Common myeloid progenitor, CD34-positive (primary cell): ENCODE results near the gene CTXN1.

Experiments
- CTCF ChIA-PET: fragments of 350-600 bp; sonication (Branson Sonifier 250); formaldehyde crosslinking; loops from one replicate; lab custom pipeline; 2021; ENCODE audit warnings: antibody characterized with exemption; lab: Charles Lee
- POLR2A ChIA-PET: fragments of 350-600 bp; sonication (Branson Sonifier 250); formaldehyde crosslinking; loops from one replicate; lab custom pipeline; 2021; ENCODE audit warnings: antibody characterized with exemption; lab: Charles Lee
- DNase-seq, 3 donors: peaks; one replicate each; pipeline versions ENCODE4 v3.0.0 to v3.0.0-alpha.2; 2013
- H3K27ac ChIP-seq, 2 experiments: 1 replicate in 1 of 2; 2 replicates in 1 of 2; pipeline ENCODE4 v1.7.0; 2013; ENCODE audit warnings: inconsistent platforms in 2 of 2, low read length in 2 of 2, mild to moderate bottlenecking in 2 of 2, low read depth in 1 of 2, moderate library complexity in 1 of 2; ENCODE audit not compliant: severe bottlenecking in 2 of 2, insufficient read depth in 1 of 2, poor library complexity in 1 of 2
- H3K27me3 ChIP-seq, 5 experiments: replicated peaks in 2 of 5; 1 replicate in 3 of 5; 2 replicates in 2 of 5; pipeline versions ENCODE4 v1.6.1 to v1.7.0; 2013; ENCODE audit warnings: low read length in 4 of 5, mild to moderate bottlenecking in 2 of 5, moderate library complexity in 2 of 5, inconsistent platforms in 1 of 5; ENCODE audit not compliant: insufficient read depth in 5 of 5, control insufficient read depth in 4 of 5
- H3K36me3 ChIP-seq, 4 experiments: 1 replicate in 2 of 4; 2 replicates in 2 of 4; pipeline versions ENCODE4 v1.6.1 to v1.7.0; 2013; ENCODE audit warnings: low read length in 3 of 4, control low read depth in 1 of 4, mild to moderate bottlenecking in 1 of 4; ENCODE audit not compliant: control insufficient read depth in 4 of 4, insufficient read depth in 4 of 4
- H3K4me1 ChIP-seq, 4 experiments: 1 replicate in 3 of 4; 2 replicates in 1 of 4; pipeline versions ENCODE4 v1.6.1 to v1.7.1; 2013; ENCODE audit warnings: low read length in 3 of 4, mild to moderate bottlenecking in 3 of 4, control low read depth in 1 of 4, inconsistent platforms in 1 of 4, moderate library complexity in 1 of 4; ENCODE audit not compliant: control insufficient read depth in 4 of 4, insufficient read depth in 4 of 4; ENCODE audit errors: control extremely low read depth in 1 of 4
- H3K4me3 ChIP-seq, 7 experiments: 1 replicate in 4 of 7; 2 replicates in 3 of 7; pipeline versions ENCODE4 v1.5.1 to v1.7.0; 2013; ENCODE audit warnings: mild to moderate bottlenecking in 7 of 7, low read length in 6 of 7, moderate library complexity in 6 of 7, inconsistent platforms in 2 of 7, low read depth in 2 of 7, control low read depth in 1 of 7; ENCODE audit not compliant: insufficient read depth in 4 of 7, control insufficient read depth in 1 of 7; ENCODE audit errors: extremely low read depth in 1 of 7
- H3K9me3 ChIP-seq, 5 experiments: 1 replicate in 4 of 5; 2 replicates in 1 of 5; pipeline versions ENCODE4 v1.6.1 to v1.7.1; 2013; ENCODE audit warnings: low read length in 4 of 5, mild to moderate bottlenecking in 2 of 5, inconsistent platforms in 1 of 5, low read depth in 1 of 5, moderate library complexity in 1 of 5; ENCODE audit not compliant: control insufficient read depth in 4 of 5, insufficient read depth in 2 of 5; ENCODE audit errors: control extremely low read depth in 1 of 5
- WGBS: methylation state at CpG from one replicate; pipeline ENCODE4 v1.1.5; 2013; ENCODE audit not compliant: insufficient coverage; 5-methylcytosine and 5-hydroxymethylcytosine counted together

The CTXN1 gene

DNA sequence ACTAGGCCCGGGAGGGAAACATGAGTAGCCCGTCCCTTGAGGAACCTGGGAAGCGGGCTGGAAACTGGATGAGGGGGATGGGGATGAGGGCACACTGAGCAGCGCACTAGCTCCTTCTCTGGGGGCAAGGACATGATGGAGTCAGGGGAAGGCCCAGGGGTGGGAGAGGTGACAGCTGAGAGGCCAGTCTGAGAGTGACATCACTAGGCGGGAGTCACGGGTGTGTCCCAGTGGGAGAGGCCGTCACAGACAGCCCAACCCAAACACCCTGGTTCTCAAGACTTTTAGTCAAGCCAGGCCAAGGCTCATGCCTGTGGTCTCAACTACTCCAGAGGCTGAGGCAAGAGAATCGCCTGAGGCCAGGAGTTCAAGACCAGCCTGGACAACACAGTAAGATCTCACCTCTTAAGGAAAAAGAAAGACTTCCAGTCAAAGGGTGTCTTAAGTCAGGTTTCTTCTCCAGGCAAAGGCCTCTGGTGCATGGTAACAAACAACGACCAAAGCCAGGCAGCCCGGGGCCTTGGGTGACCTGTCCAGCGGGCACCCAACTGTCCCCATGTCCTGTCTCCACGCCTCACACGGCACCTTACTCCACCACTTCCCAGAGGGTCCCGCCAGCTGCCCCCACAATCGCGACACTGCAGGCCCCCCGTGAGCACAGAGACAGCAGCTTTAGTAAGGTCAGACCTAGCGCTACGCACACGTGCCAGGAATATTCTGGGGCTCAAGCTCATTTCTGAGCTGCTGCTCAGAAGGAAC lies 43.0 kb upstream of the CTXN1 start:
- Histone ChIP-seq H3K4me1 (peaks cover 0 to 9% (median 6%) of the 10 kb centered on the region in 4 experiments), H3K4me3 (no peak overlapping the region), H3K27me3 (no peaks in the 10 kb centered on the region), H3K36me3 (peaks cover 23 to 84% (median 59%) of the 10 kb centered on the region in 4 experiments), H3K27ac (no peak overlapping the region), H3K9me3 (no peaks in the 10 kb centered on the region)
- CTCF ChIA-PET = interaction anchor here (1.8 to 3.7 kb wide), 4 partner anchors 8 to 33 kb away, joined by 4 to 21 read pairs (median 12); partner anchors contain the start of gene TIMM44
- WGBS = 100% methylated on average over 16 of the region's 20 CpGs
- no peak for DNase-seq
- POLR2A ChIA-PET = no interaction called here

DNA sequence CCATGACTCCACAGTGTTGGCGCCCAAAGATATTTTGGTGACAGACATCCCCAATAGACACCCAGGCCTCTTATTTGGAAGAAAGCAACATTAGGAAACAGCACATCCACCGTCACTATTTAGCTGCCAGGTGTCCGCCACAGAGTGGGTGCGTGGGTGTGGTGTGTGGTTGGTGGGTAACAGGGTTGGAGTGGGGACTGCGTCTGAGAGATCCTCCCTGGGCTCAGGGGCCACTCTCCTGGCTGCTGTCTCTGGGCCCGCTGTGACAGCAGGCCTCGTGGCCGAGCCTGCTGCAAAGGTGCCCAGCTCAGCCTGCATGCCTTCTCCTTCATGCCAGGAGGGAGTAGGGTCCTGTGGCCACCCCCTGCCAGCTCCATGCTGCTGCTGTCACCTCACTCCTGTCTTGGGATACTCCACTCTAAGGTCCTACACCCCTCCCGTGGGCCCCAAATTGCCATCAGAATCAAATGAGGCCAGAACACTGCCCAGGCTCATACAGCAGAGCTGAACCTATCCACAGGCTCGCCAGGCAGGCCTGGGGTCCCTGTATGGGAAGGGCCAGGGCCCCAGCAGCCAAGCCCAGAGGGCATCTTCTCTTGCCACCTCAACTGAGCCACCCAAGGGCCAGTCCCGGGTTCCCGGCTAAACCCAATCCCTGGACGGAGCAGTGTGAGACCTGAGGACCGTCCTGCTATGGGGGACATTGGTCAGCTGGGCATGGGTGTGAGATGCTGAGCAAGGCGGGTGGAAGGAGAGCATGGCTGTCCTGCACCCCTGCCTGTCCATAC lies 42.3 kb upstream of the CTXN1 start:
- no peaks in the 10 kb centered on the region for H3K27me3 ChIP-seq
- peaks cover 27 to 85% (median 61%) of the 10 kb centered on the region in 4 experiments for H3K36me3 ChIP-seq
- no peaks in the 10 kb centered on the region for H3K9me3 ChIP-seq
- peaks cover 0 to 9% (median 6%) of the 10 kb centered on the region in 4 experiments for H3K4me1 ChIP-seq
- 100% methylated on average over 12 of the region's 15 CpGs for WGBS
- DNase-seq = no peak
- CTCF ChIA-PET = interaction anchor here (0.9 to 1.8 kb wide), 2 partner anchors 9 to 24 kb away, joined by 4 read pairs; partner anchors contain the start of gene TIMM44
- H3K27ac ChIP-seq = no peak overlapping the region
- H3K4me3 ChIP-seq = no peak overlapping the region
- POLR2A ChIA-PET = no interaction called here

DNA sequence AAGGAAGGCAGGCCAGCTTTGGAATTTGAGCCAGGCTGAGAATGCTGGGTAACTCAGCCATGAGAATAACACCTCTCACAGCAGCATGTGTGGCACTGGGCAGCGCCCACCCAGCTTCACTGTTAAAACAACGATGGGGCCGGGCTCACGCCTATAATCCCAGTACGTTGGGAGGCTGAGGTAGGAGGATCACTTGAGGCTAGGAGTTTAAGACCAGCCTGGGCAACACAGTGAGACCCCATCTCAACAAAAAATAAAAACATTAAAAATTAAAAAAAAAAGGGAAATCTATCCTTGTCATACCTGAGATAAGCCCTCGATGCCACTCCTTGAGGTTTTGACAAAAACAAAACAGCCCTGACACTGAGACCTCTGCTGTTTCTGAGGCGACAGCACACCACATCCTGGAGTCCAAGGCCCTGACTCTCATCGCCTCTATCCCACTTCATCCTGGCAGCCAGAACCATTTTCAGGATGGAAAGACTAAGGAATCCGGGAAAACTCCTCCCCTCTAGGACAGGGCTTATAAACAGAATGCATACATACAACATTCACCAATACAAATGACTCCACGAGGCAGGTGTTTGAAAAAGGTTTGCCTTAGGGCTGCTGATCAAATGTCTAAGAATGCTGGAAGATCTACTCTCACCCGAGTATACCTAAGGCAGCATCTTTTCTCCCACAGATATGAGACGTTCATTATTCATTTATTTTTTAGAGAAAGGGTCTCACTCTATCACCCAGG lies 40.2 kb upstream of the CTXN1 start:
- ChIA-PET POLR2A (no interaction called here), CTCF (interaction anchor here (1.5 to 1.8 kb wide), 2 partner anchors 22 to 36 kb away, joined by 4 read pairs; no protein-coding TSS in a partner anchor)
- H3K27me3 ChIP-seq = no peaks in the 10 kb centered on the region

DNA sequence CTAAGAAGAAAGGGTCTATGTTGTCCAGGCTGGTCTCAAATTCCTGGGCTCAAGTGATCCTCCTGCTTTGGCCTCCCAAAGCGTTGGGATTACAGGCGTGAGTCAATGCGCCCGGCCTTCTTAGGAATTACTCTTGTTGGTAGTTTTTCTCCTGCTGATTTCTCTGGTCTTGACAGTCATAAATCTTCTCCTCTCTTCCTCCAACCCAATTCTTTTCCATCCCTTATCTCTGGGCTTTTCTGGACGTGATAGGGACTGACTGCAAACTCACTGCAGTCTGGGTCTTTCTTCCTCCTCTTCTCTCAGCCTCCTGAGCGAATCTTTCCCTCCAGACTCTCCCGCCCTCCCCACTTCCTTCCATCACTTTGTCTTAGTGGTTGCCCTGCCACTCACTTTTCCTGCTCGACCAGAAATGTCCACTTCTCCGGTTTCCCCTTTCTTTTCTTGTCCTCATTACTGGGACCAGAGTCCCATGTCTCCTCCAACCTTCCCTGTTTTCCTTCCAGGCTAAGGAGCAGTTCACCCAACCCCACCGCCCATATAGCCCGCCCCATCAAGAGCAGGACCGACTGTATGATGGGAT lies 39.4 kb upstream of the CTXN1 start:
- 91% methylated on average over 12 of the region's 12 CpGs for WGBS
- H3K27ac ChIP-seq = no peak overlapping the region
- ChIA-PET POLR2A (no interaction called here), CTCF (interaction anchor here (1.2 to 1.8 kb wide), 2 partner anchors 20 to 21 kb away, joined by 3 to 4 read pairs; no protein-coding TSS in a partner anchor)
- H3K9me3 ChIP-seq = no peaks in the 10 kb centered on the region
- peaks cover 0 to 1% (median under 1%) of the 10 kb centered on the region in 4 experiments for H3K4me1 ChIP-seq
- H3K4me3 ChIP-seq = no peak overlapping the region
- DNase-seq = no peak
- H3K36me3 ChIP-seq = peaks cover 24 to 90% (median 75%) of the 10 kb centered on the region in 4 experiments
- H3K27me3 ChIP-seq = no peaks in the 10 kb centered on the region

More for the DNA sequence above, 40.2 kb upstream of the CTXN1 start:
- no peaks in the 10 kb centered on the region for H3K9me3 ChIP-seq
- peaks cover 0 to 2% (median 0%) of the 10 kb centered on the region in 4 experiments for H3K4me1 ChIP-seq
- H3K4me3 ChIP-seq = no peak overlapping the region
- H3K27ac ChIP-seq = no peak overlapping the region
- no peak for DNase-seq
- WGBS = 94% methylated on average over 7 of the region's 12 CpGs
- H3K36me3 ChIP-seq = peaks cover 24 to 89% (median 72%) of the 10 kb centered on the region in 4 experiments

DNA sequence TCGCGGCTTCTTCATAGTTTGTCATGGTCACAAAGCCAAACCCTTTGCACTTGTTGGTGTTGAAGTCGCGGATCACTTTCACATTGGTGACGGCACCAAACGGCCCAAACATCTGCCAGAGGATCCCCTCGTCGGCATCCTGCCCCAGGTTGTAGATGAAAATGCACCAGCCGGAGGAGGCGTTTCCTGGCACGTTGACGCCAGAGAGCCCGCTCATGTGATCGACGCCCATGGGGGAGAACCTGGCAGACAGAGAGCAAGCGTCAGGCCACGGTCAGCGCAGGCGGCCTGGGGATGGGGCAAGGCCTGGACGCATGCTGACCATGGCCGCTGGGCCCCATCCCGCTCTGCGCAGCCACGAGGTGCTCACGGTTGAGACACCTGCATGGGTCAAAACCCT lies 37.6 kb upstream of the CTXN1 start:
- Histone ChIP-seq H3K4me3 (no peak overlapping the region), H3K27me3 (no peaks in the 10 kb centered on the region), H3K27ac (no peak overlapping the region), H3K36me3 (peaks cover 18 to 82% (median 68%) of the 10 kb centered on the region in 4 experiments), H3K9me3 (no peaks in the 10 kb centered on the region), H3K4me1 (peaks cover 0 to 18% (median 12%) of the 10 kb centered on the region in 4 experiments)
- no peak for DNase-seq
- CTCF ChIA-PET = no interaction called here
- 98% methylated on average over 22 of the region's 25 CpGs for WGBS
- POLR2A ChIA-PET = no interaction called here

DNA sequence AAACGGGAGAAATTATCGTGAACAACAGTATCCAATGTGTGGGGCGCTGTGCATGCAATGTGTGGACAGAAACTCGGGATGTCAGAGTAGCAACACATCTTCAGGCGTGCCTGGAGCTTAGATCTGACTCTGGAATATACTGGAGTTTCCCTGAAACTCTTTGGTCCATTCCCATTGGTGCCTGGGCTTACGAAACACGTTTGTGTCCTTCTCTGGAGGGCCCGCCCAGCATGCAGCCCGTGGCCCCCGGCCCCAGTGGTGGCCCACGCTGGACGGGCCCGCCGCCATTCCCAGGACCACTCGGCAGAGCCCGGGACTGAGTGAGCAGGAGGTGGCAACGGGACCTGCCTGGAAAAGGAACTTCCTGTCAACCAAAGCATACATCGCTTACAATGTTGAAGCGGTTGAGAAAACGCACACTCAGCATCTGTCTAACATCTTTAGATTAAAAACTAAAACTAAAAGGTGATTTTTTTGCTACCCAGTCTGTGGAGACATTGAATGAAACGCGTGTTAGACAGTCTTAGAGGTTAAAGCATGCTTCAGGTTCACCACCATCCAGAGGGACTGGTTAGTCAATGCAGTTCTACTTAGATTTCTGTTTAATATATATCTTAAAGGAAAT lies 36.8 kb upstream of the CTXN1 start:
- CTCF ChIA-PET = no interaction called here
- Histone ChIP-seq H3K4me1 (peaks cover 0 to 25% (median 15%) of the 10 kb centered on the region in 4 experiments), H3K4me3 (no peak overlapping the region), H3K9me3 (no peaks in the 10 kb centered on the region), H3K27me3 (no peaks in the 10 kb centered on the region), H3K36me3 (peaks cover 12 to 81% (median 70%) of the 10 kb centered on the region in 4 experiments), H3K27ac (no peak overlapping the region)
- WGBS = 97% methylated on average over 16 of the region's 22 CpGs
- POLR2A ChIA-PET = no interaction called here
- DNase-seq = no peak
